Ovary (tissue), 3 donors: ENCODE results near the gene CST7.

Experiments
- CTCF ChIP-seq, 3 donors: fragments of 450-650 bp in 2 of 3; fragments of 200-600 bp in 1 of 3; IDR thresholded peaks; one replicate each; pipeline versions ENCODE4 v1.5.1 to v1.8.0; 2016 to 2022; ENCODE audit warnings: antibody characterized with exemption in 3 of 3, mild to moderate bottlenecking in 1 of 3
- EP300 ChIP-seq: sonication (generic); formaldehyde crosslinking; IDR thresholded peaks from one replicate; pipeline ENCODE4 v1.6.1; 2017; ENCODE audit warnings: antibody characterized with exemption
- POLR2A ChIP-seq: fragments of 450-650 bp; IDR thresholded peaks from one replicate; pipeline ENCODE4 v1.6.1; 2017; ENCODE audit warnings: antibody characterized with exemption, mild to moderate bottlenecking, moderate library complexity
- donor health status: DM: no; HTN: no; CAD: no.

GRCh38 chr20:24983896-24984295 is 34.8 kb downstream of the CST7 start:
- TF ChIP-seq CTCF (IDR thresholded peaks at IDR 0.05) (no peak), POLR2A (no peak), EP300 (no peak)
